Activated CD8-positive, alpha-beta memory T cell treated with anti-CD3 and anti-CD28 coated beads, Interleukin-2, amount 50 U/mL, for 1 hour (primary cell): ENCODE data around the gene MFRP.
"Not testable (repeated sequence)": the region's sequence is repeated elsewhere in the genome, so short reads cannot be mapped to it uniquely, and the experiment has no call there.

ENCODE experiments used
- DNase-seq: peaks from one replicate; pipeline ENCODE4 v3.0.0-alpha.2; 2020; ENCODE audit errors: extremely low read depth

The MFRP gene

DNA sequence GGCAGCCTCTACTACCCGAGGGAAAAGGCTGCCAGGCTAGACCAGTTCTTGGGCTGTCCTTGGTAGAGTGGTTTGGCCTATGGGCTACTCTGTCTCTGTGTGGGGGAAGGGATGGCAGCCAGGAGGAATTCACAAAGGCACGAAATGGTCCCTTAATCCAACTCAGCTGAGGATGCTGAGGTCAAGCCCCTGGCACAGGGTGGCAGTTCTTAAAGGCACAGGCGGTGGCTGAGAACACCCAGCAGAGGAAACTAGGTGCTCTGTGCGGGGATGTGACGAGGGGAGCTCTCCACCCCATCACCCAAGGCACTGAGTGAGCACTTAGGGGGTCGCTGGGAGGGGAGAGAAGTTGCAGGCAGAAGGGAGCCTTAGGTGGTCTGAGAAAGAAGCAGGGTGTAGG, at the start of gene MFRP:
Gene MFRP, minus strand, starts transcription at position 101 of the 400 bp plus-strand sequence. CDS start 192 bp downstream, outside the sequence.
- DNase-seq: no peak

DNA sequence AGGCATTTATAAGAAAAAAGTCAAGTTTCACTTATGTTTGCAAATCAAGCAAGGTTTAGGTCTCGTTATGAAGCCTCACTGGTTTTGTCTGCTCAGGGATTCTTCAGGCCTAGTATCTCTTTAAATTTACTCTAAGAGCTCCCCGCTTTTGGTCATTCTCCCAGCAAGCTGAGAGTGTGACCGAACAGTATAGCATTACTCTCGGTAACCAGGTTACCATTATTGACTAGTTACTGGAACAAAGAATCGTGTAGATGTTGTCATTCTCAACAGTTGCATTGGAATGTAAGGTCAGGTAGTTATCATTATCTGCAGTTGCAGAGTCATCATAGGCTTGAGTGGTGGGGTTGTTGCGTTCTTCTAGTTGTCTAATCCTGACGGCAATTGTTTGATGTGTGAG, 44.8 kb upstream of the MFRP start:
- no peak for DNase-seq

DNA sequence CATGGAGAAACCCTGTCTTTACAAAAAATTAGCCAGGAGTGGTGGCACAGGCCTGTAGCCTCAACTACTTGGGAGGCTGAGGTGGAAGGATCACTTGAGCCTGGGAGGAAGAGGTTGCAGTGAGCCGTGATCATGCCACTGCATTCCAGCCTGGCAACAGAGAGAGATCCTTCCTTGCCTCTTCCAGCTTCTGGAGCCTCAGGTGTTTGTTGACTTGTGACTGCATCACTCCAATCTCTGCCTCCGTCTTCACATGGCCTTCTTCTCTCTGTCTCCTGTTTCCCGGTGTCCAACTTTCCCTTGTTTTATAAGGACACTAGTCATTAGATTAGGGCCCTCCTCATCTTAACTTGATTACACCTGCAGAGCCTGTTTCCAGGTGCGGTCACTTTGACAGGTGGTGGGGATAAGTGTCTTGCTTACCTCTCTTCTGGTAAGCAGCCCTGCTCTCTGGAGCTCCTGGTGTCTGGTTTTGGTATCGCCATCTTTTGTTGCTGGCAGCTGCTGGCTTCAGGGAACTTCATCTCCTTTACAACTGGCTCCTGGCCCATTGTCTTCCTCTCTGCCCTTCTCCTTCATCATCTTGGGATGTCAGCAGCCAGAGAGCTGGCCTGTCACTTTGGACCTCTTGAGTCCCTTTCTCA, 43.2 kb upstream of the MFRP start:
- DNase-seq: no peak

DNA sequence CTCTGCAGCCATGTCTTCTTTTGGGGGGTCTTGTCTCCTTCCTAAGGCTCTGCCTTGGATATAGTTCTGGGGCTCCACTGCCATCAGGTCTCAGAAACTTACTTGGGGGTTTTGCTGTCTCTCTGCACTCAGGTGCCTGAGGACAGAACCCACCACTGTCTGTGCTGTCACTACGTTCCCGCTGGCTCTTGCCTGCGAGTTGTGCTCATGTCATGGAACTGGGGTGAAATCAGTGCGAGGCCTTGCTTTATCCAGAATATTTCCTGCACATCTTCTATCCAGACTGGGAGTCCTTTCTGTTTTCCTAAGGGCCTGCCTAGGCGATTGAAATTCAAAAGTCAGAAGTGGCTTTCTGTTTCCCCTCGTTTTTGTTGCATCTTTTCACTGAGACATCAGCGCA, 41.6 kb upstream of the MFRP start:
- DNase-seq: no peak

DNA sequence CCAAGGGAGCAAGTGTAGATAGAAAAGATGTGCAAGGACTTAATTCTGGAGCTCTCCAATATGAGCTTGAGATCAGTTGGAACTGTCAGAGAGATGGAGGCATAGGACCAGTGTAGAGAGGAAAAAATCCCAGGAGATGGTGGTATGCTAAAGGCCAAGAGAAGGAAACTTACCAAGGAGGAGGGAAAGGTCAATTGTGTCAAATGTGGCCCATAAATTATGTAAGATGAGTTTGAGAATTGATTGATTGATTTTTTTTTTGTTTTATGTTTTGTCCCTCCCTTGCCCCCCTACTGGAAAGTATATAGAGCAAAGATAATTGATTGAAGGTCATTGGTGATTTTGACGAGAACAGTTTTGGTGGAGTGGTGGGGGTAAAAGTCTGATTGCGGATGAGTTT, 37.8 kb upstream of the MFRP start:
- no peak for DNase-seq

DNA sequence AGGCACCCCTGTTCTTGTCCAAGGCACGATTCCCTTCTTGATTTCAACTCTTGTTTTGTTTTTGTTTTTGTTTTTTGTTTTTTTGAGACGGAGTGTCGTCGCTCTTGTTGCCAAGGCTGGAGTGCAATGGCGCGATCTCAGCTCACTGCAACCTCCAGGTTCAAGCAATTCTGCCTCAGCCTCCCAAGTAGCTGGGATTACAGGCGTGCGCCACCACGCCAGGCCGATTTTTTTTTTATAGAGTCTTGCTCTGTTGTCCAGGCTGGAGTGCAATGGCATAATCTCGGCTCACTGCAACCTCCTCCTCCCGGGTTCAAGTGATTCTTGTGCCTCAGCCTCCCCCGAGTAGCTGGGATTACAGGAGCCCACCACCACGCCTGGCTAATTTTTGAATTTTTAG, 36.0 kb upstream of the MFRP start:
- DNase-seq: not testable (repeated sequence)

DNA sequence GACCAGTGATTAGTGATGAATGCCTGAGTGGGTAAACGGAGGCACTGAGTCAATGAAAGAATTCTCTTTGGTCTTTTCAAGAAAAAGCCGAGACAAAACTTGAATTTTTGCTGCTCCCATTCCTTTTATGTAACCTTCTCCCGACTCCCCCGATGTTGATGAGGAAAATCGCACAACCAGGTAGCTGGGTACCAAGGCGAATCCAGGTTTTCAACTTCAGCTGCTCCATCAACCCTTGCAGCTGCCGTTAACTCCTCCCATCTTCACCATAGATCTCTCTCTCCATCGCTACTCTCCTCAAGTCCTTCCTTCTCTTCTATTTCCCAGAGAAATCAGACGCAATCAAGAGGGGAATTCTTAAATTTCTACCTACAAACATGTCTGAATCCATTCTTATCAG, 35.6 kb upstream of the MFRP start:
- DNase-seq: no peak

DNA sequence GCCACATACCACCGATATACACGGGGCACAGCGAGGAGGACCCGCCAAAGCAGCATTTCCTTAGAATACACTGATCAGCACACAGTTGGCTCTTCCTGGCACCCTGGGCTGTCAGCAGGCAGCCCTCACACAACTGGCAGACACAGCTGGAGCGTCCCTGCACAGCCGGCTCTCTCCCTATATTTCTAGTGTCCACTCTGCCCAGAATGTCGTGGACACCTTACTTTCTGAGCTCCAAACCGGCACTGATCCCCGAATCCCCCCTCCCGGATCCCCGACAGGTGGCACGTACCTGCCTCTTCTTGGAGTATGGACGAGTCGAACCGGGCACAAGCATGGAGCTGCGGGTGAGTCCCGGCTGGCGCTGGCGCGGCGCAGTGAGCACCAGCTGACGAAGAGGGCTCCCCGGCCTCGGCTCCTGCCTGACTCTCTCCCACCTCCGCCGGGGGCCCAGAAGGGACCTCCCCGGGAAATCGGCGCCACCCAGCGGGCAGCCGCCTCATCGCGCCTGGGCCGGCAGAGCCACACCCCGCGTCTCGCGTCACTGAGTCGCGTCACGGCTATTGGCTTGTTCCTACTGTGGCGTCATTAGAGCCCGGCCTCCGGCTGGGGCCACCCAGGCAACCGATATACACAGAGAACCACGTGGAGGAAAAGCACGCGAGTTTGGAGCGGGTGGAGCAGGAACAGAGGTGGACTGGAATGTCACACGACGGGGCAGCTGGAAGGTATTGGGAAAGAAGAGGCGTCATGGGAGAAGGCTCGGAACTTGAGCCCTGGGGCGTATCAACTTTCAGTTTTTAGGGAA, 34.9 kb upstream of the MFRP start, which contains the start of gene USP2:
Gene USP2, minus strand, starts transcription at position 510 of the 808 bp plus-strand sequence. CDS start 8,210 bp downstream, outside the sequence.
- DNase-seq: peak; percentile 88

DNA sequence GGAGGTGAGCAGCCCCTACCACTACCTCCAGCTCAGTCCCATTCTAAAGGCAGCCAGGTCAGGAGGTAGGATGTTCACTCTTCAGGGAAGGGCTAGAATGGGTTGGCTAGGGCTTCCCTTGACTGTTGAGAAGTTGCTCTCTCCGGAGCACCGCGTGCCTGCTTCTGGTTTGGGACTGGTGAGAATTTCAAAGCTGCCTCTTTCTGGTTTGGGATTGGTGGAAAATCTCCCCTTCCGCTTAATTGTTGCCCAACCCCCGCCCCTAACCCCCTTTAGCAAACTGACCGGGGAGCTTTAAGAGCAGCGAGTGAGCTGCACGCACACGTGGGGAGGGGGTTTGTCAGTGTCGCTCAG, 34.3 kb upstream of the MFRP start:
- no peak for DNase-seq

DNA sequence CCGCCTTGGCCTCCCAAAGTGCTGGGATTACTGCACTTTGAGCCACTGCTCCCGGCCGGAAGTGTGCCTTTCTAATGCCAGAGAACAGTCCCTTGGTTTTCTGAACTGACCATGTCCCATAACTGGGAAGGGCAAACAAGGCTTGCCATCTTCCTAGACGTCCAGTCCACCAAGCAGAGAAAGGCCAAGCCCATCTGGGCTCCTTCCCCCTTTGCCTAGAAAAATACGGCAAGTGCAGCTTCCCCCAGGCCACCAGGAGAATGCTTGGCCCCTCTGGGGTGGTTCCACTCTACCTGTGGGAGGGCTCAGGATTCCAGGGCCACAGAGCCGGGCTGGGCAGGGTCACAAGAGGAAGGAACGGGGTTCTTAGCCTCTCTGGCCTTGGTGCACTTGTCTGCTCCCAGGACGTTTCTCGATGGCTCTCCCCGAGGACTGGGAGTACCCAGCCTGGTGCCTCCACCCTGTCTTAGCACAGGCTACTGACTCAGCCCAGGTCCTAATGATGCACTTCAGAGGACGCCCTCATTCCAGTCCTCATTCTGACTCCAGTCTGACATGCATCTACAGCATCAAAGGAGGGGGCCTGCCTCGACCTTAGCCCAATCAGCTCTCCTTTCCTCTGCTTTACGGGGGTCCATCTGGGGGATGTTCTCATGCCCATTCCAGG, 33.8 kb upstream of the MFRP start:
- DNase-seq: no peak

DNA sequence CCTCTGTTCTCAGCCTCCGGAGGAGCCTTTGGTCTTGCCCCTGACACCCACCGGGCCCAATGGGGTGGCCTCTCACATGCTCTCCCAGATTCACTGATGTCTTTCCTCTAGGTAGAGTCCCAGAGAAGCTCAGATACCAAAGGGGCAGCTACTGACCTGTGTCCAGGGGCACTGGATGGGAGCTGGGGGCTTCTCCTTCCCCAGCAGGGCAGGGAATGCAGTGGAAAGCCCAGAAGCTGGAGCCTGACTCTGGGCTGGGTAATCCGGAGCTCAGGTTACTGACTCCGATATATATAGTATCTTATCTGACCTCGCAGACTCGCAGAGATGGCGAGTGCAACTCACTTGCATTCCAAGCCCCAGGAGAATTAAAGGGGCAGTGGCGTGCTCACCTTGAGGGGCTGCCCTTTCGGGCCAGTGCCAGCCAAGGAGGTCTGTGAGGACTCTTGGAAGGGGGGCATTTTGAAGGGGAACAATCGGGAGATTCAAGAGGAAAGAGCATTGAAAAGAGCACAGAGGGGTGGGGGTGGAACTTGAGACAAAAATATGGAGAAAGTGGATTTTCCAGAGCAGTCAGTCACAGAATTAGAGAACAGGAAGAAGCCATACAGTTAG, 32.5 kb upstream of the MFRP start:
- no peak for DNase-seq

DNA sequence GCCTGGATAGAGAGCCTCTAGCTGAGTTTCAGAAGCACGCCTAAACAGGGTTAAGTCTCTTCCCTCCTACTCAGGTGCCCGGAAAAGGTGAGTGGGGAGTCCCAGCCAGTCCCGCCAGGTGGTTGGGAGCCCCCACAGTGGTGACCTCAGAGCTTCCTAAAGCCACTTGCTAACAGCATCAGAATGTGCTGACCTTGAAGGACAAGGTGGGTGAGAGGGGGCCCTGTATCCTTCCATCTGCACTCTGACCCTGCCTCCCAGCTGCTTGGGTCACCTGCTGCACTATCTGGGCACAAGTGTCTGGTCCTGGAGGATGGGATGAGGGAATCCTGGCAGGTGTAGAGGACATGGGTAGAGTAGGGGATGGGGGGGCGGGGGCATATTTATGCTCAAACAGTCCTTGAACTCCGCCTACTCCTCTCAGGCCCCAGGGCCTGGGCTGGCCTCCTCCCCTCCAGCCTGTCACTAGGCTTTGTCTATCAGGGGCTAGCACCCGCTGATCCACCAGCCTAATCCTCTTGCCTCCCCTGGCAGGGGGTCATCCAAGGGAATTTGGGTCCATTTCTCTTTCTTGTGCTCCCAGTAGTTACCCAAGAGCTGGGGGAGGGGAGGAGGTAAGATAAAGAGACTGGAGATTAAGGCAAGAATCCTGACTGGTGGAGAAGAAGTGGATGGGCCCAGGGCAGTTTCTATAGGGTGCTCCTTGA, 31.6 kb upstream of the MFRP start:
- no peak for DNase-seq

DNA sequence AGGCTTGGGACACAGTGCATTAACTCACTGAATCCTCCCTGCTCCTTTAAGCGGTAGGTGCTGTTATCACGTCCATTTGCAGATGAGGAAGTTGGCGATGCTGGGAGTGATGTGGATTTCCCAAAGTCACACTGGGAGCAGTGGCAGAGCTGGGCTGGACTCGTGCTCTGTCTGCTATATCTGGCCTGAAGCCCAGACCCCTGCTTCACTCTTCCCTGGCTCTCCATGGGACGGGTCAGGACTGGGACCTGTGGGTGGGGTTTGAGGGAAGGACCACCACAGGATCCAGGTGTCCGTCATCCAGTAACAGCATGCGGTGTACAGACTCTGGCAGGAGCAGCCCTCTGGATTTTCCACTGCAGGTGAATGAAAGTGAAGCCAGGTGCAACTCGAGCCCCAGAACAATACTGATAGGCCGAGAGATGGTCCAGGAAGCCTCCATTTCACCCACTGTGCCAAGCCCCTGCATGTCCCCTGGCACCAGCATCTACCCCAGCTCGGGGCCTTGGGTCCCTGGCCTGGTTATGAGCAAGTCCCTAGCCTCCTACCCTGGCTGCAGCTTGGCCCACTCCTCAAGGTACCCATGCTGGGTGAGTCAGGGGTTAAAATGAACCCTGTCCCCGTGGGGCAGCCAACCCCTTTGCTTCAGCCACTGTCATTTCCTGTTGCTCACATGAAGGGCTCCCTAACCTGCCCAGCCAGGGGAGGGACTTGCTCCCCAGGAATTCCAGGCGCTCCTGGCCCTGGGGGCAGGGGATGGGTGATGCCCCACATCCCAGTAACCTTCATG, 30.8 kb upstream of the MFRP start:
- no peak for DNase-seq

DNA sequence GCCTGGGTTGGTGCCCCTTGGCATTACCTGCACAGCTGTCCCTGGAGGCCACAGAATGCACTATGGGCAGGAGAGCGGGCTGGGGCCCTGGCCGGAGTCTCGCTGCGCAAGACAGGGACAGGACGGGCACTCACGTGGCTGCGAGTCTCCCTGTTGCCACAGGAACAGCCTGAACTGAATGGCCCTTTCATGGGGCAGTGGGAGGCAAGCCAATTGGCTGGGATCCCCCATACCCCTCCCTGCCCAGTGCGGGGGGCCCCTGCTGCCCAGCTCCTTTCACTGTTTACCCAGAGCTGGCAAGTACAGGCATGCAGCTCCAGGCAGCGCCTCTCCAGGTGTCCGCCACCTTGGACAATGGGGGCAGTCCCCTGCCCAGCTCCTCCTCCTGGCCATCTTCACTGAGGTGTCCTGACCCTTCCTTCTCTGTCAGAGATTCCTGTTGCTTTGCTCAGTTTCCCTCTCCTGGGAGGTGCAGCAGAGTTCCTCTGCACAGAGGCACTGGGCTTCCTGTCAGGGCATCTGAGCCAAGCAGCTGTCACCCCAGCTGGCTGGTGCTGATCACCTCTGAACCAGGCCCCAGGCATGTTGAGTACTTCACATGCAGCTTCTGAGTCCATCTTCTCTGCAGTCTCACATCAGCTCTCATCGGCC, 29.8 kb upstream of the MFRP start:
- no peak for DNase-seq

DNA sequence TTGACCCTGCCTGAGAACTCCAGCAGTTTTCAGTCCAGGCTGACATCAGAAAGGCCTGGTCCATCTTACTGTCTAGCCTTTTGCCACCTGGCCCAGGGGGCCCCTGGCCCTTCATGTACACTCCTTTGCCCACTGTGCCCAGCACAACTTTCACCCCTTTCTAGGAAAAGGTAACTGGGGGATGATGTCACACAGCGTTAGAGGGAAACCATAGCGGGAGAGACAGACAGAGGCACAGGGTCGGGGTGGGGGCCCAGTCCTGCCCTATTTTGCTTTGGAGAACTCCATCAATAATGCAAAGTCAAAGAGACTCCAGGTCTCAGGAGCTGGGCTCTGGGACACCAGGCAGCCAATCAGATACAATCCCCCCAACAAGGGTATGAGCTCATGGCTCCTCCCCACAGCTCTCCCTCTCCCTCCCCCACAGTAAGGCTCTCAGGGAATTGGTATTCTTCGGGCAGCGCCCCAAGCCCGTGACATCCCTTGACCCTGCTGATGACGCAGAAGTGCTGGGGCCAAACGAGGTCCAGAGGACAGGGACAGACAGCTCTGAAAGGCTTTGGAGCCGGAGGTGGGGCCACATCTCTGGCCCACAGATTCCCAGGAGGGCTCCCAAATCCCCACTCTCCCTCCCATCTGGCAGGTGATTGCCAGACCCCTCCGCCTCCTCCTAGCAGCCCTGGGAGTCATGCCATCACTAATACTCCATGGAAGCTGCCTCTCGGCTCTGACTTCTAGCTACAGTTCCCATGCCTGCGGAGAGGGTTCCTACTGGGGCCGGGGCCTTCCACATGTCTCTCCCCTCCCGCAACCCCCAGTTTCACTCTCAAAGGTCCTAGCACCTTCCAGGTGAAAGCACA, 29.1 kb upstream of the MFRP start:
- DNase-seq: no peak

DNA sequence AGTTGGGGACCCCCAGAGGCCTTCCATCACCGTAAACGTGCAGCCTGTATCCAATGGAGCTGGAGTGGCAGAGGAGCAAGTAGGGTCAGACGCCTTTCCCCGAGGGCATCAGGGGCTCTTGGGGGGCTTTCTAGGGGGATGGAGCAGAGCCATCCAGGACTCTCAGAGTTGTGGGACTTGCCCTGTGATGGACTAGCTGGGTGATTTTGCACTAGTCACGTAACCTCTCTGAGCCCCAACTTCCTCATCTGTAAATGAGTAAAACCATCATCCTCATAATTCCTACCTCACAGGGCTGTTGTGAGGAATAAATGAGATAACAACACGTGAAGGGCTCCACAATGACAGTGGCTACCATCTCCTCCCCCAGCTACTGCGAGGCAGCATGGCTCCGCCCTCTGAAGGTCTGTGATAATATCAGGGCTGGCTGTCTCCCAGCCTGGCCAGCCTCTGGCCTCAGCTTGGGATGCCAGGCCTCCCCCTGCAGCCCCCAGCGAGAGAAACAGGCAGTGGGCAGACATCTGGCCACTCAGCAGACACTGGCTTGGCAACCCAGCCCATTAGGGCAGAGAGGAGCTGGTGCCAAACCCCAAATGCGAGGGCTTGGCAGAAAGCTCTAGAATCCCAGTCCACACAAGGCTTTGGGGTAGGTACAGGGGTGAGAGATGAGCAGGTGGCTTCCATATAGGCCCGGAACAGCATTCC, 28.3 kb upstream of the MFRP start:
- DNase-seq: no peak

DNA sequence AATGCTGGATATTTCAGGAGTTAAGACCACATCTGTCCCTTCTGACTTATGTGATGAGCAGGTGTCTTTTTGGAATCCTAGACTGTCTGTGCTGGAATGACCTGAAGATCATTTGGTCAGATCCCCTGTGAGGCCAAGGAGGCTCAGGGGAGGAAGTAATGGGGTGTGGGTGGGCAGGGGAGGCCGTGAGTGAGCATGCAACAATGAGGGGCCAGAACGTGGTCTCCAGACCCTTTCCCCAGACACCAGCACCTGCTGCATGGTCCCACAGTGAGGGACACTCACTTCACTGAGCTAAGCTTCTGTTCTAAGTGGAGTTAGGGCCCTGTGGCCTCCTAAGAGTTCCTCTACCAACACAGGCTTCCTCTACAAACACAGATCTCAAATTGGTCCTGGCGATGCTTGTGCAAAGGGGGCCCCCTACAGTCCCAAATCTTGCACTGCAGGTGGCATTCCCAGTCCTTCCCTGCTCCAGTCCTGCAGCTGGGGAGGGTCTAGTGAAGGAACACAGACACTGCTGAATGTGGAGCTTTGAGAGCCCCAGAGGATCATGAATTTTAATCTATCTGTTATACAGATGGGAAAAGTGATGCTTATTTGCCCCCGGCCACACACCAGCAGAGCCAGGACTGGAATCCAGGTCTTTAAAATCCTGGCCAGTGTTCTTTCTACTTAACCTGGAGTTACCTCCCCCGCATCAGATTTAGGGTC, 27.6 kb upstream of the MFRP start:
- no peak for DNase-seq
